ENCODE results near the gene PCMT1. TPM values are rescaled to one million over a fixed set of nuclear protein-coding genes. Genes with fewer than 3 reads are reported as not detected.

PCMT1 gene
- total and polyA plus RNA-seq, 2 of the 13 experiments (the other 11 are each of a cell fraction or from before 2014, with no cell fraction given), result 112 to 169 TPM

- no peak for TF ChIP-seq FOSL1 (CRISPR knock-in tag; IDR thresholded peaks at IDR 0.05; ENCODE audit: borderline replicate concordance)
- peak; percentile 10; the same call in 1 of the 2 replicates for TF ChIP-seq ATF3 (CRISPR knock-in tag; IDR thresholded peaks at IDR 0.05)
- 0 out of 2 replicates have a peak, but pooled peaks have one; percentile 16 for TF ChIP-seq ZNF646 (CRISPR knock-in tag; IDR thresholded peaks at IDR 0.05)
- no peak for TF ChIP-seq HNF4G (IDR thresholded peaks at IDR 0.05; ENCODE audit: borderline replicate concordance, low read depth, low read length)
- TF ChIP-seq HNF4G (CRISPR knock-in tag; IDR thresholded peaks at IDR 0.05; ENCODE audit: borderline replicate concordance, low read depth), result peak; percentile 56; the same call in 1 of the 2 replicates
- TF ChIP-seq ZBTB7A (CRISPR knock-in tag; IDR thresholded peaks at IDR 0.05), result no peak; the same call in 1 of the 2 replicates
- 0 out of 2 replicates have a peak, but pooled peaks have one; percentile 15 for TF ChIP-seq ZKSCAN8 (CRISPR knock-in tag; IDR thresholded peaks at IDR 0.05; ENCODE audit: borderline replicate concordance)
- peak; percentile 99 for TF ChIP-seq KDM2A (CRISPR knock-in tag; IDR thresholded peaks at IDR 0.05; ENCODE audit: borderline replicate concordance, low read depth)
- TF ChIP-seq ZNF75D (CRISPR knock-in tag; IDR thresholded peaks at IDR 0.05; ENCODE audit: borderline replicate concordance), result no peak; the same call in 1 of the 2 replicates
- TF ChIP-seq ZNF552 (CRISPR knock-in tag; IDR thresholded peaks at IDR 0.05; ENCODE audit: borderline replicate concordance), result peak; percentile 72
- TF ChIP-seq, protein P1, sequence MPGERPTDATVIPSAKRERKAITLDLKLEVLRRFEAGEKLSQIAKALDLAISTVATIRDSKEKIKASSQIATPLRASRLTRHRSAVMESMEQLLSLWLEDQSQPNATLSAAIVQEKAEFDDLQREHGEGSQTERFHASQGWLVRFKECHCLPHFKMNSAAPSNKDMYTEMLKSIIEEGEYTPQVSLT (CRISPR knock-in tag; IDR thresholded peaks at IDR 0.05; ENCODE audit: borderline replicate concordance, low read depth), result no peak; the same call in 1 of the 2 replicates
- TF ChIP-seq NPAS2 (CRISPR knock-in tag; IDR thresholded peaks at IDR 0.05; ENCODE audit: borderline replicate concordance), result no peak
- no peak for TF ChIP-seq CCAR2 (optimal IDR thresholded peaks at IDR 0.05; ENCODE audit: low read depth, low read length)
- TF ChIP-seq ZNF460 (CRISPR knock-in tag; IDR thresholded peaks at IDR 0.05; ENCODE audit: borderline replicate concordance), result no peak
- no peak for TF ChIP-seq RFX1 (IDR thresholded peaks at IDR 0.05)
- no peak for TF ChIP-seq CREB1 (IDR thresholded peaks at IDR 0.05)
- TF ChIP-seq CREB1 (CRISPR knock-in tag; IDR thresholded peaks at IDR 0.05), result no peak
- TF ChIP-seq YEATS4 (CRISPR knock-in tag; IDR thresholded peaks at IDR 0.05; ENCODE audit: borderline replicate concordance), result peak; percentile 92
- TF ChIP-seq ZNF629 (CRISPR knock-in tag; conservative IDR thresholded peaks at IDR 0.05), result peak; percentile 11; the same call in 1 of the 2 replicates
- 0 out of 2 replicates have a peak, but pooled peaks have one; percentile 45 for TF ChIP-seq ZNF775 (CRISPR knock-in tag; IDR thresholded peaks at IDR 0.05; ENCODE audit: borderline replicate concordance)
- TF ChIP-seq KLF16 (CRISPR knock-in tag; IDR thresholded peaks at IDR 0.05), result peak; percentile 77 to 95; a peak in 3 of 4 replicates
- TF ChIP-seq CBX2 (IDR thresholded peaks at IDR 0.05; ENCODE audit: low read depth, low read length), result no peak
- TF ChIP-seq CBX2 (CRISPR knock-in tag; IDR thresholded peaks at IDR 0.05; ENCODE audit: low read depth), result no peak; the same call in 1 of the 2 replicates
These were observed 31.7 kb upstream of the PCMT1 start, which contains the start of gene LATS1 (continued) for GRCh38 chr6:149717588-149718458.
